ENCODE results near the gene MAPK12.
"Not testable (repeated sequence)": the region's sequence is repeated elsewhere in the genome, so short reads cannot be mapped to it uniquely, and the experiment has no call there.

The MAPK12 gene

GRCh38 chr22:50275181-50276055 is 13.9 kb upstream of the MAPK12 start:
- DNase-seq (ENCODE audit: low spot score) = no peak
- TF ChIP-seq CTCF (IDR thresholded peaks at IDR 0.05) = no peak
- Histone ChIP-seq H3K4me3 (no peak overlapping the region), H3K27ac (peak overlapping the region in 1 of 2 donors; percentile 64)

DNA sequence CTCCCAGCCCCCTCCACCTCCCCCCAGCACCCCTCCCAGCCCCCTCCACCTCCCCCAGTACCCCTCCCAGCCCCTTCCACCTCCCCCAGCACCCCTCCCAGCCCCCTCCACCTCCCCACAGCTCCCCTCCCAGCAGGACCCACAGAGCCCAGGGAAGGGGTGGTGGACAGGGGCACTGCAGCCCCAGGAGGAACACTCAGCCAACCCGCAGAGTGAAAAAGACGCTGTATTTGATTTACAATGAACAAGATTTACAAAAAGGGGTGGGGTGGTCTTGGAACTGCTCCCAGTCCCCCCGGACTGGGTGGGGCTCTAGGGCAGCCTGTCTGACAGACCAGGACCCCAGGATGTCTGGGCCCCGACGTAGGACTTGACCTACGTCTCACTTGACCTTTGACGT is 13.3 kb upstream of the MAPK12 start:
- Histone ChIP-seq H3K27ac (no peak overlapping the region), H3K4me3 (no peak overlapping the region)
- DNase-seq (ENCODE audit: low spot score) = no peak
- TF ChIP-seq CTCF (IDR thresholded peaks at IDR 0.05) = no peak

DNA sequence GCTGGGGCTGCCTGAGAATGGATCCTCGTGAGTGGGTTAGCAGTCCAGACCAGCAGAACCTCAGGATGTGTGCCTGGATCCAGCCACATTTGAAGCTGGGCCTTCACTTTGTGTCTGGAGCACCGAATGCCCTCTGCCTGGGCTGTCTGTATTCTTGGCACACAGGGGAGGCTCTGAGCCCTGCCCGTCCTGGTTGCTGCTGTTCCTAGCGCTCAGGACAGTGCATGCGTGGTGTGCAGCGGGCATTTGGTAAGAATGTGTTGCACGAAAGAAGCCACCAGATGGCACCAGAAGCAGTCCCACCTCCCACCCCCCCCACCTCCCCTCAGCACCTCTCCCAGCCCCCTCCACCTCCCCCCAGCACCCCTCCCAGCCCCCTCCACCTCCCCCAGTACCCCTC is 12.8 kb upstream of the MAPK12 start:
- TF ChIP-seq CTCF (IDR thresholded peaks at IDR 0.05) = no peak
- no peak overlapping the region for H3K27ac ChIP-seq
- no peak for DNase-seq (ENCODE audit: low spot score)
- H3K4me3 ChIP-seq = no peak overlapping the region

- H3K4me3 ChIP-seq; H3K27ac ChIP-seq; DNase-seq (ENCODE audit: low spot score): not testable (repeated sequence)
These were observed 12.3 kb upstream of the MAPK12 start for GRCh38 chr22:50273781-50274180.

DNA sequence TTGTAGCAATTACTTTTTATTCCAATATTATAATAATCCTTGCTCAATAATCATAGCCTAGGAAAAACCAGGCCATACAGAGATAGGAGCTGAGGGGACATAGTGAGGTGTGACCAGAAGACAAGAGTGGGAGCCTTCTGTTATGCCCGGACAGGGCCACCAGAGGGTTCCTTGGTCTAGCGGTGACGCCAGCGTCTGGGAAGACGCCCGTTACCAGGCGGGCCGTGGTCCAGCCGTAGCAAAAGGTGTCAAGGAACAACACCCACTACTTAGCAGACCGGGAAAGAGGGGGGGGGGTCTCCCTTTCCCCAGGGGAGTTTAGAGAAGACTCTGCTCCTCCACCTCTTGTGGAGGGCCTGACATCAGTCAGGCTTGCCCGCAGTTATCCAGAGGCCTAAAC is 11.9 kb upstream of the MAPK12 start:
- not testable (repeated sequence) for H3K27ac ChIP-seq; DNase-seq (ENCODE audit: low spot score)

DNA sequence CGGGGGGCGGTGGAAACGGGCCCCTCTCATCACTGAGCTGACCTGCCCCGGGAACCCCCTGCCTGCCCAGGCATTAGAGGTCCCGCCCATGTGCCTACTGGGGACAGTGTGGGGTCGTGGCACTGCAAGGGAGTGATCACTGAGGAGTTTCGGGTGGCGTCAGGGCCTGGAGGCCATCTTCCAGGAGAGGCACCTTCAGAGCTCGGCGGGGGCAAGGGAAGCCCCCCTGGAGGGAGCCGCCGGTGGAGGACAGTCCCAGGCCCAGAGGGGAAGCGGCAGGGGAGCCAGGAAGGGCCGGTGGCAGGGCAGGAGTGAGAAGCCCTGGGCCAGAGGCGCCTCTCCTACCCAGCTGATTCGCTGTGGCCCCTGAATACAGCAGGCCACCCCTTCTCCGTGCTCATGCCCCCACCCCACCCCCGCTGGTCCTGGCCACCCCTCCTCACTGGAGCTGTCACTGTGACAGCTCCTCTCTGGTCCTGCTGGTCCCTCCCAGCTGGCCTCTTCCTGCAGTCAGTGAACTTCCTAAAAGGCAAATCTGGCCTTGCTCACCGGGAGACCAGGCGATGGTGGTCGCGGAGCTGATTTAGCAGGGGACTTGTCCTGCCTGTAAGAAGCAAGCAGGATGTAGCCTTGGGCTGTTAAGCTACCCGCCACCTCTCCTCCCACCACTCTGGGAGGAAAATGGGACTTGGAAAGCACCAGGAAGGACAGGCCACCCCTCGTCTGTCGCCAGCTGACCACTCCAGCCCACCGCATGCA is 10.7 kb upstream of the MAPK12 start:
- Histone ChIP-seq H3K4me3 (peak overlapping the region; percentile 78), H3K27ac (peak overlapping the region in 1 of 2 donors; percentile 18)
- DNase-seq (ENCODE audit: low spot score) = no peak
- TF ChIP-seq CTCF (IDR thresholded peaks at IDR 0.05) = no peak

More for the DNA sequence above, 11.9 kb upstream of the MAPK12 start:
- H3K4me3 ChIP-seq = not testable (repeated sequence)

DNA sequence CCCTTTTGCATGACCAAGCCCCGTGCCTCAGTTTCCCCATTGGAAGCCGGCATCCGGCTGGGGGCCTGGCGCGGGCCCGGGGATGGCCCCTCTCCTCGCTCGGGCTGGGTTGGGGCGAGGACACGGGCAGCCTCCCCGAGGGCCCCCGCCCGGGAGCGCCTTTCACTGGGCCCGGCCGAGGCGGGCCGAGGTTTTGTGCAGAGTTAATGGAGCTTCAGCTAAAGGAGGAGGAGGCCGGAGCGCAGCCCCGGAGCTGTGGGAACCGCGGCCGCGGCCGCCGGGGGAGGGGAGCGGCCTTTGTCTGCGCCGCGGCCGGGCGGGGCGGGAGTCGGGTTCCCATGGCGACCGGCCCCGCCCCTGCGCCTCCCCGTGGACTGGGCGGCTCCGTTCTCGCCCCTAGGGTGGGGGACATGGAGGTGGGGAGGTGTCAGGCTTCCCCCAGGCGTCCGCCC is 10.1 kb upstream of the MAPK12 start:
- TF ChIP-seq CTCF (IDR thresholded peaks at IDR 0.05) = no peak
- peak overlapping the region; percentile 78 for H3K4me3 ChIP-seq
- DNase-seq (ENCODE audit: low spot score) = no peak
- H3K27ac ChIP-seq = peak overlapping the region in 1 of 2 donors; percentile 18

Data from coronary artery (tissue), 2 donors.